WTC11 (cell line): ENCODE results near the gene OXT. TPM values are rescaled to one million over a fixed set of nuclear protein-coding genes. Genes with fewer than 3 reads are reported as not detected.
A peak's percentile ranks its signal among the peaks of the same experiment; 100 is the strongest.

Experiments used
- ATAC-seq: fragments of 200-7000 bp; cut with Tn5 transposase; 2 replicates; pipeline ENCODE4 v1.10.0; 2021; ENCODE audit warnings: mild to moderate bottlenecking, moderate library complexity
- CTCF ChIA-PET: fragments of 300-600 bp; sonication (Branson Sonifier 250); formaldehyde crosslinking; loops from one replicate; lab custom pipeline; 2021; ENCODE audit warnings: antibody characterized with exemption; lab: Charles Lee
- POLR2A ChIA-PET: fragments of 350-600 bp; sonication (Branson Sonifier 250); formaldehyde crosslinking; loops from one replicate; lab custom pipeline; 2021; ENCODE audit warnings: antibody characterized with exemption; lab: Charles Lee
- DNase-seq: peaks from one replicate; pipeline ENCODE4 v3.0.0; 2021; ENCODE audit warnings: low spot score
- H3K27ac Mint-ChIP-seq: 2 replicates; pipeline ENCODE4 v1.8.0; 2021; ENCODE audit warnings: mixed read lengths
- H3K27me3 Mint-ChIP-seq: 2 replicates; pipeline ENCODE4 v1.8.0; 2021; ENCODE audit warnings: low read depth, mild to moderate bottlenecking, moderate library complexity, mixed read lengths
- H3K36me3 Mint-ChIP-seq: 2 replicates; pipeline ENCODE4 v1.8.0; 2021; ENCODE audit warnings: mixed read lengths
- H3K4me1 Mint-ChIP-seq: 2 replicates; pipeline ENCODE4 v1.8.0; 2022; ENCODE audit warnings: mixed read lengths
- H3K4me3 Mint-ChIP-seq: 2 replicates; pipeline ENCODE4 v1.8.0; 2021; ENCODE audit warnings: mild to moderate bottlenecking, moderate library complexity, mixed read lengths
- H3K9me3 Mint-ChIP-seq: 2 replicates; pipeline ENCODE4 v1.8.0; 2021; ENCODE audit warnings: mixed read lengths
- ATF1 ChIP-seq: sonication (generic); formaldehyde crosslinking; IDR thresholded peaks from 2 replicates; pipeline ENCODE4 v1.8.1; 2023; ENCODE audit warnings: mild to moderate bottlenecking, moderate library complexity, missing genetic modification reagents
- CREB1 ChIP-seq: sonication (generic); formaldehyde crosslinking; IDR thresholded peaks from 2 replicates; pipeline ENCODE4 v1.8.0; 2023; ENCODE audit warnings: mild to moderate bottlenecking, missing genetic modification reagents
- ELF4 ChIP-seq: sonication (generic); formaldehyde crosslinking; IDR thresholded peaks from 2 replicates; pipeline ENCODE4 v1.8.1; 2022; ENCODE audit warnings: low read depth, mild to moderate bottlenecking, moderate library complexity, missing genetic modification reagents
- ESRRA ChIP-seq: sonication (generic); formaldehyde crosslinking; IDR thresholded peaks from 2 replicates; pipeline ENCODE4 v1.8.1; 2022; ENCODE audit warnings: mild to moderate bottlenecking, missing genetic modification reagents, borderline replicate concordance
- FOXP1 ChIP-seq: sonication (generic); formaldehyde crosslinking; IDR thresholded peaks from 2 replicates; pipeline ENCODE4 v1.8.0; 2022; ENCODE audit warnings: missing genetic modification reagents, mild to moderate bottlenecking, moderate library complexity, borderline replicate concordance
- GRHL2 ChIP-seq: fragments of 250-450 bp; sonication (Bioruptor Pico); IDR thresholded peaks from 2 replicates; pipeline ENCODE4 v1.8.0; 2022; ENCODE audit warnings: mild to moderate bottlenecking, moderate library complexity; ENCODE audit not compliant: insufficient replicate concordance, severe bottlenecking
- NFE2L1 ChIP-seq: sonication (generic); formaldehyde crosslinking; IDR thresholded peaks from 2 replicates; pipeline ENCODE4 v1.8.1; 2023; ENCODE audit warnings: missing genetic modification reagents
- NR3C1 ChIP-seq: sonication (generic); formaldehyde crosslinking; conservative IDR thresholded peaks from 2 replicates; pipeline ENCODE4 v1.8.1; 2023; ENCODE audit warnings: low read depth, mild to moderate bottlenecking, missing genetic modification reagents
- PRRX2 ChIP-seq: fragments of 250-450 bp; sonication (Bioruptor Pico); IDR thresholded peaks from 2 replicates; pipeline ENCODE4 v1.8.0; 2021; ENCODE audit warnings: mild to moderate bottlenecking
- TEAD1 ChIP-seq: sonication (generic); formaldehyde crosslinking; IDR thresholded peaks from 2 replicates; pipeline ENCODE4 v1.8.0; 2022; ENCODE audit warnings: mild to moderate bottlenecking, missing genetic modification reagents
- ZBTB21 ChIP-seq: sonication (generic); formaldehyde crosslinking; IDR thresholded peaks from 2 replicates; pipeline ENCODE4 v1.8.1; 2023; ENCODE audit warnings: mild to moderate bottlenecking, missing genetic modification reagents, borderline replicate concordance
- ZNF263 ChIP-seq: sonication (generic); formaldehyde crosslinking; IDR thresholded peaks from 2 replicates; pipeline ENCODE4 v1.8.1; 2022; ENCODE audit warnings: low read depth, mild to moderate bottlenecking, moderate library complexity, missing genetic modification reagents
- total RNA-seq: library from RNA; stranded (reverse); gene quantifications from 3 replicates; pipeline ENCODE4 v1.2.3, GENCODE V29; 2021
- TF ChIP-seq, protein P1 (sequence below): sonication (generic); formaldehyde crosslinking; IDR thresholded peaks from 2 replicates; pipeline ENCODE4 v1.8.0; 2022; ENCODE audit warnings: missing genetic modification reagents
- TF ChIP-seq, protein P2 (sequence below): sonication (generic); formaldehyde crosslinking; IDR thresholded peaks from 2 replicates; pipeline ENCODE4 v1.8.1; 2023; ENCODE audit warnings: mild to moderate bottlenecking, moderate library complexity, missing genetic modification reagents

OXT gene
- total RNA-seq, 1 experiment from 2014 or later = not detected

DNA sequence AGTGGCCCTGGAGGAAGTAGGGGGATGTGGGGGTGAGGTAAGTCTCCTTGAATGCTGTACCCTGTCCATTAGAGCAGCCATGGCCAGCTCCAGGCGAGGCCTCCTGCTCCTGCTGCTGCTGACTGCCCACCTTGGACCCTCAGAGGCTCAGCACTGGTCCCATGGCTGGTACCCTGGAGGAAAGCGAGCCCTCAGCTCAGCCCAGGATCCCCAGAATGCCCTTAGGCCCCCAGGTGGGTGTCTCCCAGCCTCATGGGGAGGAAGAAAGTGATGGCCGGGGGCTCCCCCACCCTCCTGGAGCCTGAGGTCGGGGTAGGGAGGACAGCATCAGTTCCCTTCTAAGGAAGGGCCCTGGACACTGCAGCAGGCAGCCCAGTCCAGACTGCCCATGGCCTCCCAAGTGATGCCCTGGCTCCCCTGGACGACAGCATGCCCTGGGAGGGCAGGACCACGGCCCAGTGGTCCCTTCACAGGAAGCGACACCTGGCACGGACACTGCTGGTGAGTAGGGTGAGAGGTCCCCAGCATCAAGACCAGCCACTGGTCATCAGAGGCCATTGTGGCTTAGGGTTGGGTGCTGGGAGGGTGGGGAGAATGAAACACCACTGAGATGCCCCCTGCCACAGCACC is 27.0 kb upstream of the OXT start:
- POLR2A ChIA-PET = no interaction called here
- H3K27me3 Mint-ChIP-seq = no peaks in the 10 kb centered on the region
- H3K4me3 Mint-ChIP-seq = peak overlapping the region; percentile 80; the same call in 1 of the 2 replicates
- H3K27ac Mint-ChIP-seq = no peak overlapping the region
- no peaks in the 10 kb centered on the region for H3K9me3 Mint-ChIP-seq
- H3K36me3 Mint-ChIP-seq = peaks cover 31% of the 10 kb centered on the region
- no peak for DNase-seq
- H3K4me1 Mint-ChIP-seq = peaks cover 26% of the 10 kb centered on the region
- TF ChIP-seq TEAD1 (CRISPR knock-in tag) (no peak), NR3C1 (no peak), ZNF263 (CRISPR knock-in tag) (no peak)
- ATAC-seq = no peak
- CTCF ChIA-PET = interaction anchor here (1.2 to 2.7 kb wide), 3 partner anchors 9 to 288 kb away, joined by 3 to 13 read pairs (median 4); no protein-coding TSS in a partner anchor

DNA sequence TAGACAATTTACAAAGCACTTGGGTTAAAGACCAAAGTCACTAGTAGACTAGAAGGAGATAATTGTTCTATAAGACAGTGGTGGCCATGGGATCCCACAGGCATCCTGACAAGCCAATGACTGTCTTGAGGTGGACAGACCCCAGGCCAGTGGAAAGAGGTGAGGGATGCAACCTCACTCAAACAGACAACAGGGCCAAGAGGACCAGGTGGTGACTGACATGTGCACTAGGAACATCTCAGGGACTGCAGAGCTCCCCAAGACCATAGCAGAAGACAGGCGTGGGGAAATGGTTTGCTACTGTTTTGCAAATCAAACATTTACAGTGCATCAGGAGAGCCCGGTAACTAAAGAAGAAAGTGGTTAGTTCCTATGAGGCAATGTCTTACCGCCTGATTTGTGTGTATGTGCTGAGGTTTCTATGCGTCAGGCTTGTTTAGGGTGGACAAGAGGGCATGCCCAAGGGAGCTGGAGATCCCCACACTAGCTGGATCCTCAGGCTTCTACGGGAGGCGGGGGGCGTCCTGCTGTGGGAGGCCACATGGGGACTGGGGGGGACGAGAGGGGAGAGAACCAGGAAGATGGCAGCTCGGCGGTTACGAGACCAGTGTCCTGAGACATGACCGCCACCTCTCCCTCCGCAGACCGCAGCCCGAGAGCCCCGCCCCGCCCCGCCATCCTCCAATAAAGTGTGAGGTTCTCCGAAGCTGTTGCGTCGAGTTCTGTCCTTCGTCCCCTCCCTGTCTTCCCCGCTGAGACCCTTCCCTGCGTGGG is 26.2 kb upstream of the OXT start:
- ATAC-seq = peak; percentile 59
- no peak for DNase-seq
- CTCF ChIA-PET = interaction anchor here (1.2 kb wide), 2 partner anchors 8 to 289 kb away, joined by 3 to 4 read pairs; no protein-coding TSS in a partner anchor
- POLR2A ChIA-PET = interaction anchor here (0.6 to 1.0 kb wide), 2 partner anchors 172 to 190 kb away, joined by 3 read pairs; partner anchors contain the start of gene PTPRA
- H3K27me3 Mint-ChIP-seq = no peaks in the 10 kb centered on the region
- peaks cover 33% of the 10 kb centered on the region for H3K36me3 Mint-ChIP-seq
- H3K4me1 Mint-ChIP-seq = peaks cover 26% of the 10 kb centered on the region
- TF ChIP-seq ESRRA (CRISPR knock-in tag) (no peak), PRRX2 (no peak), FOXP1 (CRISPR knock-in tag) (no peak), ATF1 (CRISPR knock-in tag) (0 out of 2 replicates have a peak, but pooled peaks have one; percentile 7), ZBTB21 (no peak), ELF4 (CRISPR knock-in tag) (0 out of 2 replicates have a peak, but pooled peaks have one; percentile 13), CREB1 (no peak), TEAD1 (CRISPR knock-in tag) (0 out of 2 replicates have a peak, but pooled peaks have one; percentile 5), NFE2L1 (CRISPR knock-in tag) (no peak), GRHL2 (CRISPR knock-in tag) (no peak)
- TF ChIP-seq, protein P1, sequence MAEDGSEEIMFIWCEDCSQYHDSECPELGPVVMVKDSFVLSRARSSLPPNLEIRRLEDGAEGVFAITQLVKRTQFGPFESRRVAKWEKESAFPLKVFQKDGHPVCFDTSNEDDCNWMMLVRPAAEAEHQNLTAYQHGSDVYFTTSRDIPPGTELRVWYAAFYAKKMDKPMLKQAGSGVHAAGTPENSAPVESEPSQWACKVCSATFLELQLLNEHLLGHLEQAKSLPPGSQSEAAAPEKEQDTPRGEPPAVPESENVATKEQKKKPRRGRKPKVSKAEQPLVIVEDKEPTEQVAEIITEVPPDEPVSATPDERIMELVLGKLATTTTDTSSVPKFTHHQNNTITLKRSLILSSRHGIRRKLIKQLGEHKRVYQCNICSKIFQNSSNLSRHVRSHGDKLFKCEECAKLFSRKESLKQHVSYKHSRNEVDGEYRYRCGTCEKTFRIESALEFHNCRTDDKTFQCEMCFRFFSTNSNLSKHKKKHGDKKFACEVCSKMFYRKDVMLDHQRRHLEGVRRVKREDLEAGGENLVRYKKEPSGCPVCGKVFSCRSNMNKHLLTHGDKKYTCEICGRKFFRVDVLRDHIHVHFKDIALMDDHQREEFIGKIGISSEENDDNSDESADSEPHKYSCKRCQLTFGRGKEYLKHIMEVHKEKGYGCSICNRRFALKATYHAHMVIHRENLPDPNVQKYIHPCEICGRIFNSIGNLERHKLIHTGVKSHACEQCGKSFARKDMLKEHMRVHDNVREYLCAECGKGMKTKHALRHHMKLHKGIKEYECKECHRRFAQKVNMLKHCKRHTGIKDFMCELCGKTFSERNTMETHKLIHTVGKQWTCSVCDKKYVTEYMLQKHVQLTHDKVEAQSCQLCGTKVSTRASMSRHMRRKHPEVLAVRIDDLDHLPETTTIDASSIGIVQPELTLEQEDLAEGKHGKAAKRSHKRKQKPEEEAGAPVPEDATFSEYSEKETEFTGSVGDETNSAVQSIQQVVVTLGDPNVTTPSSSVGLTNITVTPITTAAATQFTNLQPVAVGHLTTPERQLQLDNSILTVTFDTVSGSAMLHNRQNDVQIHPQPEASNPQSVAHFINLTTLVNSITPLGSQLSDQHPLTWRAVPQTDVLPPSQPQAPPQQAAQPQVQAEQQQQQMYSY (CRISPR knock-in tag) = no peak
- TF ChIP-seq, protein P2, sequence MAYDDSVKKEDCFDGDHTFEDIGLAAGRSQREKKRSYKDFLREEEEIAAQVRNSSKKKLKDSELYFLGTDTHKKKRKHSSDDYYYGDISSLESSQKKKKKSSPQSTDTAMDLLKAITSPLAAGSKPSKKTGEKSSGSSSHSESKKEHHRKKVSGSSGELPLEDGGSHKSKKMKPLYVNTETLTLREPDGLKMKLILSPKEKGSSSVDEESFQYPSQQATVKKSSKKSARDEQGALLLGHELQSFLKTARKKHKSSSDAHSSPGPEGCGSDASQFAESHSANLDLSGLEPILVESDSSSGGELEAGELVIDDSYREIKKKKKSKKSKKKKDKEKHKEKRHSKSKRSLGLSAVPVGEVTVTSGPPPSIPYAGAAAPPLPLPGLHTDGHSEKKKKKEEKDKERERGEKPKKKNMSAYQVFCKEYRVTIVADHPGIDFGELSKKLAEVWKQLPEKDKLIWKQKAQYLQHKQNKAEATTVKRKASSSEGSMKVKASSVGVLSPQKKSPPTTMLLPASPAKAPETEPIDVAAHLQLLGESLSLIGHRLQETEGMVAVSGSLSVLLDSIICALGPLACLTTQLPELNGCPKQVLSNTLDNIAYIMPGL (CRISPR knock-in tag) = no peak
- no peaks in the 10 kb centered on the region for H3K9me3 Mint-ChIP-seq
- H3K27ac Mint-ChIP-seq = peak overlapping the region; percentile 58
- H3K4me3 Mint-ChIP-seq = peak overlapping the region; percentile 80
